ENCODE data around the gene ASB1. TPM values are rescaled to one million over a fixed set of nuclear protein-coding genes. Genes with fewer than 3 reads are reported as not detected.

The ASB1 gene
- total RNA-seq, 2 experiments from 2014 or later, result 14.3 to 19.6 TPM

- ChIA-PET CTCF (no interaction called here), POLR2A (interaction anchor here (0.7 kb wide), 1 partner anchor 11 kb away, joined by 3 read pairs; no protein-coding TSS in a partner anchor)
- Mint-ChIP-seq H3K27ac (peak overlapping the region; percentile 75), H3K4me3 (peak overlapping the region; percentile 87), H3K27me3 (no peaks in the 10 kb centered on the region), H3K9me3 (no peaks in the 10 kb centered on the region), H3K36me3 (ENCODE audit: low read depth) (peaks cover 59% of the 10 kb centered on the region), H3K4me1 (ENCODE audit: low read depth) (peaks cover 68% of the 10 kb centered on the region)
- H3K4me1 ChIP-seq (ENCODE audit: insufficient read depth, low read length), result peaks cover 38% of the 10 kb centered on the region
- peaks cover 22% of the 10 kb centered on the region for H3K36me3 ChIP-seq (ENCODE audit: insufficient read depth, low read length)
- intact Hi-C loops (cut with DNase I, micrococcal nuclease), result loop anchor here in 1 of 2 experiments (2.0 to 10.0 kb wide), 5 partner anchors 138 to 1706 kb away; partner anchors contain the start of genes COPS9, ILKAP and UBE2F
- H3K27me3 ChIP-seq (ENCODE audit: control insufficient read depth in 1 of 2, insufficient read depth in 2 of 2, low read length in 2 of 2), result no peaks in the 10 kb centered on the region
- H3K9me3 ChIP-seq (ENCODE audit: control insufficient read depth in 1 of 2, insufficient read depth in 1 of 2, low read length in 2 of 2), result no peaks in the 10 kb centered on the region
- no peak for TF ChIP-seq CTCF (IDR thresholded peaks at IDR 0.05)
- DNase-seq (no peak), ATAC-seq (ENCODE audit: poor library complexity) (no peak)
- H3K27ac ChIP-seq (ENCODE audit: low read depth in 1 of 2, low read length in 2 of 2), result no peak overlapping the region
- H3K4me3 ChIP-seq (ENCODE audit: low read length), result no peak overlapping the region
These were observed 2.1 kb downstream of the ASB1 start for GRCh38 chr2:238428866-238429265.

GRCh38 chr2:238430781-238431180 is 4.1 kb downstream of the ASB1 start:
- H3K4me1 ChIP-seq (ENCODE audit: insufficient read depth, low read length), result peaks cover 35% of the 10 kb centered on the region
- Mint-ChIP-seq H3K36me3 (ENCODE audit: low read depth) (peaks cover 76% of the 10 kb centered on the region), H3K4me1 (ENCODE audit: low read depth) (peaks cover 68% of the 10 kb centered on the region), H3K9me3 (no peaks in the 10 kb centered on the region), H3K4me3 (peak overlapping the region; percentile 48), H3K27me3 (no peaks in the 10 kb centered on the region), H3K27ac (peak overlapping the region; percentile 75)
- no peaks in the 10 kb centered on the region for H3K9me3 ChIP-seq (ENCODE audit: control insufficient read depth in 1 of 2, insufficient read depth in 1 of 2, low read length in 2 of 2)
- no peak overlapping the region for H3K4me3 ChIP-seq (ENCODE audit: low read length)
- peaks cover 41% of the 10 kb centered on the region for H3K36me3 ChIP-seq (ENCODE audit: insufficient read depth, low read length)
- intact Hi-C loops (cut with DNase I, micrococcal nuclease), result no loop called here
- POLR2A ChIA-PET, result no interaction called here
- no peak overlapping the region for H3K27ac ChIP-seq (ENCODE audit: low read depth in 1 of 2, low read length in 2 of 2)
- ATAC-seq (ENCODE audit: poor library complexity) (no peak), DNase-seq (no peak)
- no peaks in the 10 kb centered on the region for H3K27me3 ChIP-seq (ENCODE audit: control insufficient read depth in 1 of 2, insufficient read depth in 2 of 2, low read length in 2 of 2)
- CTCF ChIA-PET, result no interaction called here
- TF ChIP-seq CTCF (IDR thresholded peaks at IDR 0.05), result no peak

- no peaks in the 10 kb centered on the region for H3K9me3 ChIP-seq (ENCODE audit: control insufficient read depth in 1 of 2, insufficient read depth in 1 of 2, low read length in 2 of 2)
- intact Hi-C loops (cut with DNase I, micrococcal nuclease), result no loop called here
- peaks cover 68% of the 10 kb centered on the region for H3K4me1 Mint-ChIP-seq (ENCODE audit: low read depth)
- no peaks in the 10 kb centered on the region for H3K27me3 Mint-ChIP-seq
- TF ChIP-seq CTCF (IDR thresholded peaks at IDR 0.05), result no peak
- no peak overlapping the region for H3K27ac ChIP-seq (ENCODE audit: low read depth in 1 of 2, low read length in 2 of 2)
- peaks cover 79% of the 10 kb centered on the region for H3K36me3 Mint-ChIP-seq (ENCODE audit: low read depth)
- ChIA-PET CTCF (no interaction called here), POLR2A (no interaction called here)
- no peak for DNase-seq
- H3K27me3 ChIP-seq (ENCODE audit: control insufficient read depth in 1 of 2, insufficient read depth in 2 of 2, low read length in 2 of 2), result no peaks in the 10 kb centered on the region
- H3K4me3 Mint-ChIP-seq, result no peak overlapping the region
- no peak overlapping the region for H3K4me3 ChIP-seq (ENCODE audit: low read length)
- no peaks in the 10 kb centered on the region for H3K9me3 Mint-ChIP-seq
- no peak for ATAC-seq (ENCODE audit: poor library complexity)
- H3K4me1 ChIP-seq (ENCODE audit: insufficient read depth, low read length), result peaks cover 28% of the 10 kb centered on the region
- peaks cover 47% of the 10 kb centered on the region for H3K36me3 ChIP-seq (ENCODE audit: insufficient read depth, low read length)
- H3K27ac Mint-ChIP-seq, result peak overlapping the region; percentile 75
These were observed 4.7 kb downstream of the ASB1 start for GRCh38 chr2:238431456-238431855.

All from CD4-positive, alpha-beta T cell (primary cell).